ENCODE data around the gene MDP1.
"Not testable (repeated sequence)": the region's sequence is repeated elsewhere in the genome, so short reads cannot be mapped to it uniquely, and the experiment has no call there.

Gene MDP1

GRCh38 chr14:24226473-24226872, 10.6 kb upstream of the MDP1 start:
- no peak overlapping the region for H3K4me3 ChIP-seq (ENCODE audit: low read depth, low read length)
- no peak for TF ChIP-seq CTCF (IDR thresholded peaks at IDR 0.05; ENCODE audit: low read depth, low read length)

GRCh38 chr14:24224618-24225071, 8.8 kb upstream of the MDP1 start:
- H3K4me3 ChIP-seq (ENCODE audit: low read depth, low read length): no peak overlapping the region
- no peak for TF ChIP-seq CTCF (IDR thresholded peaks at IDR 0.05; ENCODE audit: low read depth, low read length)

GRCh38 chr14:24222987-24223386, 7.1 kb upstream of the MDP1 start:
- not testable (repeated sequence) for H3K4me3 ChIP-seq (ENCODE audit: low read depth, low read length)

- TF ChIP-seq CTCF (IDR thresholded peaks at IDR 0.05; ENCODE audit: low read depth, low read length): no peak
- no peak overlapping the region for H3K4me3 ChIP-seq (ENCODE audit: low read depth, low read length)
Measured at GRCh38 chr14:24219521-24219920, 3.7 kb upstream of the MDP1 start.

- TF ChIP-seq CTCF (IDR thresholded peaks at IDR 0.05; ENCODE audit: low read depth, low read length): no peak
- no peak overlapping the region for H3K4me3 ChIP-seq (ENCODE audit: low read depth, low read length)
Measured at GRCh38 chr14:24219080-24219479, 3.2 kb upstream of the MDP1 start.

GRCh38 chr14:24216876-24217275, 1.0 kb upstream of the MDP1 start:
- H3K4me3 ChIP-seq (ENCODE audit: low read depth, low read length): not testable (repeated sequence)

GRCh38 chr14:24216345-24216699, 456 bp upstream of the MDP1 start:
- TF ChIP-seq CTCF (IDR thresholded peaks at IDR 0.05; ENCODE audit: low read depth, low read length): no peak
- peak overlapping the region; percentile 71 for H3K4me3 ChIP-seq (ENCODE audit: low read depth, low read length)

GRCh38 chr14:24213866-24214662, 1.8 kb downstream of the MDP1 start:
- no peak for TF ChIP-seq CTCF (IDR thresholded peaks at IDR 0.05; ENCODE audit: low read depth, low read length)
- peak overlapping the region; percentile 85 for H3K4me3 ChIP-seq (ENCODE audit: low read depth, low read length)

All from WI38 (cell line).